SIG-M5 (cell line): Measurements from ENCODE around the gene SEMA4C.
"Not testable (repeated sequence)": the region's sequence is repeated elsewhere in the genome, so short reads cannot be mapped to it uniquely, and the experiment has no call there.

Source experiments
- DNase-seq: peaks from one replicate; lab custom pipeline; 2025; lab: John Stamatoyannopoulos, UW

The SEMA4C gene

DNA sequence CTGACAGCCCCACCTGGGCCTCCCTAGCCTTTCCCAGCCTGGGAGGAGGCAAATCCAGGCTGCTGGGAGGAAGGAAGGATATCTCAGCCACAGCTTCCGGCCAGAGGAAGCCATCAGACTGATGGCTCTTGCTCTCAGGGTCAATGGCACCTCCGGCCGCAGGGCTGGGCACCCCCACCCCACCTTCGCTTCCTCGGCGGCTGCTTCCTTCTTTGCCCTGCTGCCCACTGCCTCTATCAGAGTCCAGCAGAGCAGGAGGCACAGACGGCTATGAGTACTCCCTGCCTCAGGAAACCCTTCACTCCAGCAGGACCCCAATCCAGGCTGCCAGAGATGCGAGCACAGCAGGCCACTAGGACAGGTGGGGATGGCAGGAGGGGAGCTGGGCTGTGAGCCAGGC is 3.3 kb downstream of the SEMA4C start:
- DNase-seq = no peak

DNA sequence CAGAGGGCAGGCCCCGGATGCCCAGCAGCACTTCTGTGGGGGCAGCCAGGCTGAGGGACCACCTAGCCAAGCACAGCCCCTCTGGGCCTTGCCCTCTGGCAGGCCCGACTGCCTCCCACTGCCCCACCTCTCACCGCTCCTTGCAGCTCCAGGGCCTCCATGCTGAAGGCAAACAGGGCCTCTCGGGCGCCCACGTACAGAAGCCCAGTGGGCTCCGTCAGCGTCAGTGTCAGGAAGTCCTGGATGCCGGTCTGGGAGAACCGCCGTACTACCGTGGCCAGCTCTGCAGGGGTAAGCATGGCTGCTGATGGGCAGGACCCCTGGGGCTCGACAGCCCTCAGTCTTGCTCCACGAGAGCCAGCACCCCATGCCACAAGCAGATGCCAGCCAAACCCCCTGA is 3.7 kb downstream of the SEMA4C start:
- DNase-seq = no peak

DNA sequence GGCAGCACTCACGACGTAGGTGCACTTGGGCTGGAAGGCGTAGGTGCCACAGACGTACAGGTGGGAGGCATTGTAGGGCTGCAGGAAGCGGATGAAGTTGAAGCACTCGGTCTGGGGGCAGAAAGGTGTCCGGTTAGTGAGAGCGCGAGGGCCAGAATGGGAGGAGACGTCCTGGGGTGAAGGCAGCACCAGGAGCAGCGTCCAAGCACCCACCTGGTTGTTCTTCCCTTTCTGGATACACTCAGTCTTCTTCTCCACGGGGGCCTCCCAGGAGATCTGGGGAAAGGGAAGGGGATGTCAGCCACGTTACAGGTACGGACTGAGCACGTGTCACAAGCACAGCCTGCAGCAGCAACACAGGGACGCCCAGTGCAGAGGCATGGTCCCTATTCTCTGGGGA is 4.2 kb downstream of the SEMA4C start:
- DNase-seq = no peak

DNA sequence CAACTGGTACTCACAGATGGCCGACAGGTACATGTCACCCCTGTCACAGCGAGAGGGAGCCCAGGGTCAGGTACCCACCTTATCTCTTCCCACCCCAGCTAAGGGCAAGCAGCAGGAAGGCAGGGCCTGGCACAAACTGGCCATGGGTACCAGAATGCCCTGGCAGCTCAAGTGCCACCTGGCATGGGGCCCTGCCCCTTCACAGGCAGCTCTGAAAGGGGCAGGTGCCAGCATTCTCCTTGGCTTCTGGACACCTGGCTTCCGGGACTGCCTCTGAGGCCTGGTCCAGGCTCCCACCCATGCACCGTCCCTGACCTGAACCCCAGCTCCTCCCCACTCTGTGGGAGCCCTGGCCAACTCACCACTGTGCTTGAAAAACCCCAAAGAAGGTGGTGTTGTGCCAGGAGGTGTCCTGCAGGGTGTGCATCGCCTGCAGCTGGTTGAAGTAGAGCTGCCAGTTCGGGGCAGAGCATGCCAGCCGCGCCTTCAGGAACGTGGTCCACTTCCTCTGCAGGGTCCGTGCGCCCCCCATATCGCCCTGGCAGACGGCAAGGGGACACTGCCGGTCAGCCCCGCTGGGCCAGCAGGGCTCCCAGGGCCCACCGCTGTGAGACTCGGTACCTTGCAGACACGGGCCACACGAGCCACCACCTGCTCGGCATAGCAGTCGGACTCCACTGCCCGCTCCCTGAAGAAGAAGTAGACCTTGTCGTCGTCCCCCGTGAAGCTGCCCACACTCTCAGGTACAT is 5.4 kb downstream of the SEMA4C start:
- no peak for DNase-seq

DNA sequence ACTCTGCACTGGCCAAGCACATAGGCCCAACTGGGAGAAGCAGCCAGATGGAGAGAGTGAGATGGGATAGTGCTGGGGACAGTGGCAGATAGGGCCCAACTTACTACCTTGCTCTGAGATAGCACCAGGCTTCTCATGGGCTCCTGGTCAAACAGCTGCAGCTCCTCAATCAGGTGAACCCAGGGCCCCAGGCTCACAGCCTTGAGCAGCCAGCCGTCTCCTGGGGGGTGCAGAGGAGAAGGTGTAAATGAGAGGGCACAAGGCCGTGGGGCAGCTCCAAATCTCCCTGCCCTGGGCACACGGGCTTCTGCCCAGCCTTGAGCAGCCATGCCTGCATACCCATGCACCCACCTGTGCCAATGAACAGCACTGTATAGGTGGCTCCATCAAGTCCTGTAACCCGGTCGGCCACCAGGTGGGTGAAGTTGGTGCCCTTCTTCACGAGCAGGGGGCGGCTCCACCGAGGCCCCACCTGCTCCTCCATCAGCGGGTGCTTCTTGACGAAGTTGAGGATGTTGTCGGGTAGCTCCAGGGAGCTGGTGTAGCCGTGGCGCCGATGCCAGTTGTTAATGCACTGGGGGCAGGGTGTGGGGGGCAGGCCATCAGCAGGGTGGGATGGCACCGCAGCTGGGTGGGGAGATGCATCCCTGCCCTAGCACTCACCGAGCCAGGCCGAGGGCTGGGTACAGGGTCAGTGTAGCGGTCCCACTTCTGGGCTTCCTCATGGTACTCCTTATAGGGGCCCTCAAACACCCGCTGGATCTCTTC is 6.1 kb downstream of the SEMA4C start:
- DNase-seq = no peak

- not testable (repeated sequence) for DNase-seq
Observed at GRCh38 chr2:96863056-96863455, 6.8 kb downstream of the SEMA4C start.

- no peak for DNase-seq
Observed at GRCh38 chr2:96861074-96861473, 8.8 kb downstream of the SEMA4C start.

DNA sequence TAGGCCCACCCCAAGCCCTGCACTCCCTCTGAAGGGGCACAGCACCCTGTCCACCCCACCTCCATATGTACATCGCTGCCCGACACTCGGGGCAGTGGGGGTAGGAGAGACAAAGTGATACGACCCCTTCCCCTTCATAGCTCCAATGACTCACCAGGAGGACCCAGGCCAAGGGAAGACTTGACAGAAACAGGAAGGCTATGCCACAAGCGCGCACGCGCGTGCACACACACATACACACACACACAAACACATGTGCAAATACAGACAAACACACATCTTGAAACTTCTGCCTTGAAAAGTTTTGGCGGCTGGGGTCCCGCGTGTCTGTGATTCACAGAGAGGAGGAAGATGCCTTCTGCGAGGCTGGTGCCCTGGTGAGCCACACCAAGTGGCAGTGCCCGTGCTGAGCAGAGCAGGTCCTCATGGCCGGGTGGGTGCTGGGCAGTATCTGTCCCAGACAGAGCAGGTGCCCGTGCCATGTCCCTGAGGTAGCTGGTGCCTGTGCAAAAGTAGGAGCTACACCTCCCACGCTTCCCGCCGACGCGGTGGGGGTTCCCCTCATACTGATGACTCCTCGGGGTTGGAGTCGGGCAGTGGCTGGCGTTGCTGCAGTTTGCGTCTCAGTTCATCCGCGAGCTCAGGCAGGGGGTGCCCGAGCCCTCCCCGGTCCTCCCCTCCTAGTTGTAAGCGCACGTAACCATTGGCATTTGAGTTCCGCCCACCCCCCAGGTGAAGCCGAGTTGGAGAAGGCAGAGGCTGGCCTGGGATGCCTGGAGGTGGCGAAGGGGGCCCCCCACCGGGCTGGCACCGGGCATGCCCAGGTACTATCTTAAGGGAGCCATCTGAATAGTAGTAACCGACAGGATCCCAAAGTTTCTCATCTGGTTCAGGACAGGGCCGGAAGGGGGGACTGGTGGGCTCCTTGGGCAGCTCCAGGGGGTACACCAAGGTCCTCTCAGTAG is 9.5 kb downstream of the SEMA4C start:
- no peak for DNase-seq

- no peak for DNase-seq
Observed at GRCh38 chr2:96859681-96860064, 10.2 kb downstream of the SEMA4C start.

- DNase-seq = no peak
Observed at GRCh38 chr2:96859099-96859649, 10.7 kb downstream of the SEMA4C start.

DNA sequence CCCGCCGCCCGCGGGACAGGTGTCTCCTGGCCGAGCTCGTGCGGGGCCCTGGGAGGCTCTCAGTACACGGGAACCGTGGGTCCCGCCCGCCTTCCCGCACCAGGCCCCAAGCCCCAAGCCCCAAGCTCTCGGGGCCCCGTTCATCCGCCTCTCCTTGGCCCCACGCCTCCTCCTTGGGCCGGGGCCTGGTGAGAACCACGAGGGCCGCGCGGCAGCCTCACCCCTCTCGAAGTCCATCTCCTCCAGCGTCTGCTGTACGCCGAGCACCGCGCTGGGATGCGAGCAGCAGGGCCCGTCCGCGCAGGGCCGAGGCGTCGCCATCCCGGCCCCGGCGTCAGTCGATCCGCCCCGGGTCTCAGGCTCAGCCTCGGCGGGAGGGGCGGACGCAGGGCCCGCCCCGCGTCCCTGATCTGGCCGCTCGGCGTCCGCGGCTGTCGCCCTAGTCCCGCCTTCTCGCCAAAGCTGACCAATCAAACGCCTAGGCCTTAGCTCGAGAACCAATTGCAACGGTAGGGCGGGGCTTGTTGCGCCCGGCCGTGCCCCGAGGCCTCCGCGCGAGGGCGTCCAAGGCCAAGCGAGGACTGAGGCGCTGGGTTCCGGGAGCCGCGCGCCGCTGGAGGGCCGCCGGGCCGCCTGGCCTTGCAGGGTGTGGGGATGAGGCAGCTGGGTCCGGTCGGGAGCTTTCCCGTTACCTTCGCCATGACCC is 12.1 kb downstream of the SEMA4C start, which contains the start of gene ANKRD39:
Gene ANKRD39 (minus strand): TSS at position 350 of the 706 bp plus-strand sequence. CDS start 29 bp downstream, at position 321.
- peak; percentile 82 for DNase-seq

GRCh38 chr2:96856776-96857666 is 12.9 kb downstream of the SEMA4C start:
- DNase-seq = no peak

DNA sequence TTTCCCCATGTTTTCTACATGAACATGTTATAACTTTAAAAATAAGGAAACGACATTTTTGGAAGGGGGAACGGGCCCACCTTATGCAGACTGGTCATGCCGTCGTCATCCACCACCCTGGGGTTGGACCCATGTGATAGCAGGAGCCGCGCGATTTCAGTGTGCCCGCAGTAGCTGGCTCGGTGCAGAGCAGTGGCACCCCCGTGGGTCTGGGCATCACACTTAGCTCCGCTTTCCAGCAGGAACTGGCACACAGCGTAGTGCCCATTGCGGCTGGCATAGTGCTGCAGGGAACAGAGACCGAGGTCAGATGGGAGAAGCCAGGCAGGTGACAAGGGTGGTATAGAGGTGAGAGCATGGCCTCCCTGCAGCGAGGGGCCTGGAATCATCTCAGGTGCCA is 16.6 kb downstream of the SEMA4C start:
- DNase-seq = no peak

GRCh38 chr2:96852667-96853066 is 17.2 kb downstream of the SEMA4C start:
- DNase-seq = no peak

GRCh38 chr2:96848264-96848663 is 21.6 kb downstream of the SEMA4C start:
- no peak for DNase-seq

- DNase-seq = no peak
Observed at GRCh38 chr2:96847586-96847985, 22.3 kb downstream of the SEMA4C start.

DNA sequence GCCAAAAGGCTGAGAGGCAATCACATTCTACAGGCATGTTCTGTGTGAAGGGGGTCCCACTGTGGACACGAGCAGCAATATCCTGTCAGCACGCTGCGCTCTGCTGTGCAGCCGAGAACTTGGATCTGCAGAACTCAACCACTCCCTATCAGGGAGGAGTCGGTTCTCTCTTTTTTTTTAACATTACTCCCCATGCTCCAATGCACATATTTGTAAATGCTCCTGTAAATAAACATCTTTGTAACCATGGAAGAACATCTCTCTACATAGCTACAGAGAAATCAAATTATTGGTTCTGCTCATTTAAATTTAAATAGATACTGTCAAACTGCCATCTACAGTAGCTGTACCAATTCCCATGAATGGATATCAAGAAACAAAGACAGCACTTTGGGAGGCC is 23.1 kb downstream of the SEMA4C start:
- no peak for DNase-seq

DNA sequence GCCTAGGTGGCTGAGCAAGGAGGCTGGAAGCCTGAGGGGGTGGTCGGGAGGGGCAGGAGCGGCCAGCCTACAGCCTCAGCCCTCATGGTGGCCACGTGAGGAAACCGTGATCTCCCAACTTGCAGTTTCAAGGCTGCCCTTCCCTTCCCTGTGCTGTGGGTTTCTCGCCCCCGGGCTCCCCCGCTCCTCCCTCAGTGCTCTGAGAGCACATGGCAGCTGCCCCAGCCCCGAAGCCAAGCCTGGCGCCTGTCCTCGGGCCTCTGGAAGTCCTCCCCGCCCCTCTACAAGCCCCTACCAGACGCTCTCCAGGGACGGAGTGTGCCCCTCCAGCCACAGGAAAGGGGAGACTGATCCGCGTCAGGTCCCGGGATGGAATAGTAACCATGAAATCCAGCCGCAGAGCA is 25.5 kb downstream of the SEMA4C start:
- DNase-seq = no peak

- DNase-seq = no peak
Observed at GRCh38 chr2:96843538-96844268, 26.2 kb downstream of the SEMA4C start, which contains the start of gene ANKRD23. Gene ANKRD23, minus strand, starts transcription at chr2:96844021. Its CDS starts 29 bp downstream, at chr2:96843992.
